GM19397 (cell line): ENCODE measurements around the gene CGA.

Source experiments
- ATAC-seq: cut with Tn5 transposase; IDR thresholded peaks from one replicate; pipeline ENCODE4 v1.9.1; 2021; ENCODE audit warnings: mild to moderate bottlenecking, moderate library complexity; ENCODE audit not compliant: unreplicated experiment

The CGA gene

DNA sequence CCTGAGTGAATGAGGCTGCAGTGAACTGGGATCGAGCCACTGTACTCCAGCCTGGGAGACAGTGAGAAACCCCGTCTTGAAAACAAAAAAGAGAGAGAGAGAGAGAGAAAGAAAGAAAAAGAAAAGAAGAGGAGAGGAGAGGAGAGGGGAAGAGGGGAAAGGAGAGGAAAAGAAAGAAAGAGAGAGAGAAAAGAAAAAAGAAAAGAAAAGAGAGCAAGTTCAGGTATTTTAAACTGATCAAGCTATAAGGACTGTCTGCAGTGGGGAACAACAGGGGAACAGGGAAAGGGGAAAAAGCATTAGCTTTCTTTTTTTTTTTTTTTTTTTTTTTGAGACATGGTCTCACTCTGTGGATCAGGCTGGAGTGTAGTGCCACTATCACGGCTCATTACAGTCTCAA lies 2.5 kb downstream of the CGA start:
- no peak for ATAC-seq

DNA sequence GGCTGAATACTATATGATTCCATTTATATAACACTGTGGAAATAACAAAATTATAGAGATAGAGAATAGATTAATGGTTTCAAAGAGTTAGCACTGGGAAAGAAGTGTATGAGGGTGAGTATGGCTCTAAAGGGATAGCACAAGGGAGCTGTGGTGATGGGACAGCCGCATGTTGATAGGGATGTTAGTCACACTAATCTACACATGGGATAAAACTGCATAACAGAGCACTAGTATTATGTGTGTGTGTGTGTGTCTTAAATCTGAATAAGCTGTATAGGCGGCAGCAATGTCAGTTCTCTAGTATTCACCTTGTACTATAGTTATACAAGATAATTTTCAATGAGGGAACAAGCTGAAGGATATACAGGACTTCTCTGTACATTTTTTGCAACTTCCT lies 5.8 kb downstream of the CGA start:
- no peak for ATAC-seq

- ATAC-seq: no peak
Observed at GRCh38 chr6:87088076-87088475, 6.8 kb downstream of the CGA start.

DNA sequence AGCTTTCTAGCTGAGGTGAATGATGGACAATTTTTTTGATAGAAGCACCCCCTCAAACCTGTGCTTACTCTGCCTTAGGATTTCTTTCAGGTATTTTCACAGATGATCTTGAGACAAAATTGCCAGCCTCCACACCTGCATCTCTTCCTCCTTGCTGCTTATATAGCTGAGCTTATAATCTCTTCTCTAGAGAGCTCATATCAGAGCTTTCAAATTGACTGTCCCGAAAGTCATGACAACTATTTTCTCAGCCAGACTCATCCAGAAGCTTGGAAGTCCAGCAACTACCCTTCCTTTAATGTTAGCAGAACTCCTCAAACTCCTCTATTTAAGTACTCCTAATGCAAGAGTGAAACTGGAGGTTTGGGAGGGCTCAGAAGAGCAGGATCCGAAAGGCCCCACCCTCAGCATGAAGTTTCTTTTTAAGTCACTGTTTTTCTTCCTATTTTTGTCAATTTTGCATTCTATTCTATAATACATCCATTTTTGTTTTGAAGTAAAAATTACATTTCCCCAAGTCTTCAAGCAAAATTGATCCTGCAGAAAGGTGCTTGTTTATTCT lies 12.7 kb downstream of the CGA start:
- no peak for ATAC-seq

- peak; percentile 76 for ATAC-seq
Observed at GRCh38 chr6:87078983-87079616, 15.8 kb downstream of the CGA start.

GRCh38 chr6:87075168-87075567 lies 19.7 kb downstream of the CGA start:
- no peak for ATAC-seq

DNA sequence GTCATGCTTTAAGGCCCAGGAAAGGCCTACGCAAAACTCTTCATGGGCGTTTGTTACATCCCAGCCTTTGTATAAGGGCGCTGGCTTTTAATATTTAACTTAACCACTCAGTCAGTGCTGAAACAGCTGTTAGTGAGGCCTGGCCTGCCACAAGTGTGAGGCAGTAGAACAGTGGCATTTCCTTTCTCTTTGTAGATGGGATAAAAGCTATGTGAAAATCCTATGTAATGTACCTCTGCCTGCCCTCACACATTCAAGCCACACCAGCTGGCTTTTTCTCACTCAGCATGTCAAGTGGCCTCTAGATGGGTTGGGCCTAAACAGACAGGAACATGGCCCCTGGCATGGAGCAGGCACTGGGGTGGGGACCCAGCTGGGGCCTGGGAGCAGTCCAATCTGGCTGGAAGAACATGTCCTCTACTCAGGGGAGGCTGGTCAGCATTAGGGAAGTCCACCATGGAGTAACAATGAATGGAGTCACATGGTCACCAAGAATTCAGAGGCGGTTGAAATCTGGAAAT lies 20.7 kb downstream of the CGA start:
- ATAC-seq: no peak

DNA sequence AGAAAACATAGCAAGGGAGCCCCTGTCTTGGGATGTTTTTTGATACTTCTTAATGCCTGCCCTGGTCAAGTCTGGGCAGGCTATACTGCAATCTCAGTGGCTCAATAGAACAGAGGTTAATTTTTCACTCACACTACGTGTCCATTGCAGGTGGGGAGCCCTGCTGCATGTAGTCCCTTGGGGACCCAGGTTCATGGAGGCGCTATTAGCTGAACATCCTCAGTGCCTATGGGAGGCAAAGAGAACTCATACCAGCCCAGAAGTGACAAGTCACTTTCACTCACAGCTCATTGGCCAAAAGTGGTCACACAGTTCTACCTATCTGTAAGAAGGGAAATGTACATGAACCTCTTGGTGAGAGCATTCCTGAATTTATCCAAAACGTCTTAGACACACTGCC lies 23.2 kb downstream of the CGA start:
- ATAC-seq: no peak

GRCh38 chr6:87070741-87071140 lies 24.2 kb downstream of the CGA start:
- no peak for ATAC-seq

- no peak for ATAC-seq
Observed at GRCh38 chr6:87068795-87069194, 26.1 kb downstream of the CGA start.

DNA sequence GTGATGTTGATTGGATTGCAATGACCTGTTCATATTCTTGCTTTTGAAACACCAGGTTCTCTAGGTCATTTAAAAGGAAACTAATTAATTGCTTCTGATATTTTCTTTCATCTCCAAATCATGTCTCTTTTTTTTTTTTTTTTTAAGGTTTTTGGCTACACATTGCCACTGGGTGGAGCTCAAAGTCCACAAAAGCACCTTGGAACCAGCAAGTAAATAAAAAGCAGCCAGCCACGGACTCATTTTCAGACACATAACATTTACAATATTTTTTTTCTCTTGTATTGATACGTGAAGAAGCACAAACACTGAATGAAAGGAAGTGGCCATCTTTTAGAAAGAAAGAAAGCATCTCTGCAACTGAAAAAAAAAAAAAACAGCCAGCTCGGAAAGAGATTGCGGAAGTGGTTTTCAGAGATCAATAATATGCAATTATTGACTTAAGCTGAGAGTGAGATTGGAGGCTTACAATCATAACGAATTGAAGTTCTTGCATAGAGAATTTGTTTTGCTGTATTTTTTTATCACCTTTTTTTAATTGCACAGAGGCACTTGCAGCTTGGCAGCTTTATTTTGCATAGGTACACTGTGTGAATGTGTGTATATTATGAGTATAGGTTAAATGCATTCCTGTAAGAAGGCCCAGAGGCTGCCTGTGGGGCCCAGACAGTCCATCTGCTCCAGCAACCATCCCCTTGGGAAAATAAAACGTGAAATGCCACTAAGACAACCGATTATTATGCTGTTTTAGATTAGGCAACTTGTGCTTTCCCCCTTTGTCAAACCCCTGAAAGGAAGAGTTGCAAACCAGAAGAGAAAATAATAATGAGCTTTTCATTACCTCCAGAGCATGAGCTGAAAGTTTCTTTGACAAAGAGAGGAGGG lies 28.2 kb downstream of the CGA start:
- no peak for ATAC-seq

DNA sequence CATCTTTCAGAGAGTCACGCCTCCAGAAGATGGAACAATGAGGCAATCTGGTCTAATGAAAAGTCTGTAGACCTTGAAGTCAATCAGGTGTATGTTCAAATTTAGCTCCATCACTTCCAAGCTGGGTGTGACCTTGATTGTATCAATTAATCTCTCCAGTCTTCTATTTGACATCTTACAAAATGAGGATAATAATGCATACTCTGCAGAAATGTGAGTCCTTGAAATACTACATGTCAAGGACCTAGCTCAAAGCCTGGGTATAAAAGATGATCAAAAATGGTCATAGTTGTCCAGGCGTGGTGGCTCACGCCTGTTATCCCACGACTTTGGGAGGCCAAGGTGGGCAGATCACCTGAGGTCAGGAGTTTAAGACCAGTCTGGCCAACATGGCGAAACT lies 29.8 kb downstream of the CGA start:
- ATAC-seq: no peak

DNA sequence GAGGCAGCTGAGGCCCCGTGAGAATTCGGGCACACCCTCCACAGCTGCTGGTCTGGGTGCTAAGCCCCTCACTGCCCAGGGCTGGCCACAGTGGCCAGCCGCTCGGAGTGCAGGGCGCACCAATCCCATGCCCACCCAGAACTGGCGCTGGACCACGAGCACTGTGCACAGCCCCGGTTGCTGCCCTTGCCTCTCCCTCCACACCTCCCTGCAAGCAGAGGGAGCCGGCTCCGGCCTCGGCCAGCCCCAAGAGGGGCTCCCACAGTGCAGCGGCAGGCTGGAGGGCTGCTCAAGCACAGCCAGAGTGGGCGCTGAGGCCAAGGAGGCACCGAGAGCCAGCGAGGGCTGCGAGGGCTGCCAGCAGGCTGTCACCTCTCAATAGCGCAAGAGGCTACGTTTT lies 35.0 kb downstream of the CGA start:
- no peak for ATAC-seq

DNA sequence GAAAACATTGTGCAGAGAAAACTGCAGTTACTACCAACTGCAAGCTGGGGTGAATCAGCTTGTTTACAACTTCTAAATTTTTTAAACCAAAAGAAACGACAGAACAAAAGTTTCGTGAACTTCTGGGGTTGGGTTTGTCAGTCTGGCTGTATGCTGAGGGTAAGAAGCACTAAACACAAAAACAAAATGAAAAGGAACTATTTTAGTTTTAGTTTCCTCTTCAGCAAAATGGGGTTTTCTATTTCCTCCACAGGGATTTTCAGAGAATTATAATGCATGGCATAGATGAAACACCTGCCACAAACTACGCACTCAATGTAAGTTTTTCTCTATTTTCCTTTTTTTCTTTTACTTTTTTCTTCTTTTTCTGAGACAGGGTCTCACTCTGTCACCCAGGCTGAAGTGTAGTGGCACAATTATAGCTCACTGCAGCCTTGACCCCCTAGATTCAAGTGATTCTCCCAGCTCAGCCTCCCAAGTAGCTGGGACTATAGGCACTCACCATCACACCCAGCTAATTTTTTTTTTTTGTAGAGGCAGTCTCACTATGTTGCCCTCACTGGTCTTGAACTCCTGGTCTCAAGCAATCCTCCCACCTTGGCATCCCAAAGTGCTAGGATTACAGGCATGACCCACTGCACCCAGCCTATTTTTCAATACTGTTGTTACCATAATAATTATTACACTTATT lies 40.6 kb downstream of the CGA start:
- ATAC-seq: no peak

DNA sequence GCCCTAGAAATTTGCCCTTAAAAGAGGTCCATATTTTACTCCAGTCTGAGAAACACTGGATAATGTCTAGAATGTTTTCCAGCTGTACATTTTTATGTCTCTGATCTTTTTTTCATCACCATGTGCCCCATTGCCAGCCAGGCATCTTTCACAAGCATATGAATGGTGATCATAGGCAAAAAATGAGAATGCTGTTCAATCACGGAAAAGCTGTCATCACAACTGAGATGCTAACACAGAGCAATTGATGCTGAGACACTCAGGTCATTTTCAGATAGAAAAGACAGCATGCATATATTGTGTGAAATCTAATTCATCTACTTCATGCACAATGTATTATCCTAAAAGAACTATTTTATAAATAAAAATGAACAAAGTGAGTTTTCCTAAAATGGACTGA lies 41.6 kb downstream of the CGA start:
- ATAC-seq: no peak

GRCh38 chr6:87049779-87050178 lies 45.1 kb downstream of the CGA start:
- ATAC-seq: no peak

DNA sequence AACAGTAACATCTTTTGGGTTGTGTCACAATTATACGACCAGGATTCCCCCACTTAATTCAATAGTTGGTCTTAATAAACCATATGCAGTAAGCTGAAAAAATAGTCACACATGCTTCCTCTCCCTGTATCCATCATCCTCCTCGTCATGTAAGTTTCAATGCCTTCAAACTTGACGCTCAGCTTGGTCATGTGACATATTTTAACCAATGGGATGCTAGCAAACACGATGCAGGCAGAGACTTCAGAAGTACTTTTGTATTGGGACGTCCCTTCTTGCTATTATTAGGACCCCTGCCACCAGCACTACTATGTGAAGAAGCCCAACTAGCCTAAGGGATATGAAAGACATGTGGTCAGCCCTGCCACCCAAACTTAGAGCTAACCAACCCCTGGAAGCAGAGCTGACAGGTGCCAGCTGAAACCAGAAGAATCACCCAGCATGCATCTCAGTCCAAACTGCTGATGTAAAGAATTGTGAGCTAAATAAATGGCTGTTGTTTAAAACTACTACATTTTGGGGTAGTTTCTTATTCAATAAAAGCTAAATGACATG lies 49.3 kb downstream of the CGA start:
- no peak for ATAC-seq

- ATAC-seq: no peak
Observed at GRCh38 chr6:87040729-87041128, 54.2 kb downstream of the CGA start.
